C4-2B (cell line): ENCODE results near the gene SLC4A4.

Experiments
- CTCF ChIP-seq: fragments of 450-650 bp; conservative IDR thresholded peaks from 2 replicates; pipeline ENCODE4 v1.5.1; 2017; ENCODE audit warnings: mild to moderate bottlenecking
- ZFX ChIP-seq: fragments of 450-650 bp; IDR thresholded peaks from 2 replicates; pipeline ENCODE4 v1.6.1; 2017

DNA sequence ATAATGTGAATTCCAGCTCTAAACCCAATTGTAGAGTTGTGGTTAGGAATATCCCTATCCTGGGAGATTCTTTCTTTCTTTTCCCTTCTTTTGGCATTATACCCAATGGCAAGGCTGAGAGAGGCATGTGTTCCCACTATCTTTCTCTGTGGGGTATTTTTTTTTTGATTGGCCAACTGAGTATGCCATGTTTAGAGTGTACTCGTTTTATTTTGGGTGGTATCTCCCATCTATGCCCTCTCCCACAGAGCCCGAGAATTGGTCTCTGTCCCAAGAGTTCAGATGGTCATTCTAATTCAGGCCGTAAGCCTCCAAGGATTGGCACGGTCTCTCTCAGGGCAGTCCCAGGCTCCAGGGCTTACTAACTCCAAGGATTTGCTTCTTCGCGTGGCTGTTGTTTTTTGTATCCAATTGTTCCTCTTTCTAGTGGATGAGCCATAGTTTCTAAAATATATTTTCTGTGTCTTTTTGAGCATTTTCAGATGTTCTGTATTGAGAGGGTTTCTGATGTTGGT is 198.8 kb downstream of the SLC4A4 start:
- TF ChIP-seq CTCF (no peak), ZFX (no peak)
